ENCODE results near the gene SAMD11.
A peak's percentile ranks its signal among the peaks of the same experiment; 100 is the strongest.
"Not testable (repeated sequence)": the region's sequence is repeated elsewhere in the genome, so short reads cannot be mapped to it uniquely, and the experiment has no call there.

The SAMD11 gene

GRCh38 chr1:944341-945325 is 20.9 kb downstream of the SAMD11 start:
- no peak for DNase-seq (ENCODE audit: extremely low read depth in 1 of 2, low read depth in 1 of 2)

GRCh38 chr1:945688-946556 is 22.2 kb downstream of the SAMD11 start:
- no peak for DNase-seq (ENCODE audit: extremely low read depth in 1 of 2, low read depth in 1 of 2)

GRCh38 chr1:946811-947210 is 23.1 kb downstream of the SAMD11 start:
- not testable (repeated sequence) for DNase-seq (ENCODE audit: extremely low read depth in 1 of 2, low read depth in 1 of 2)

DNA sequence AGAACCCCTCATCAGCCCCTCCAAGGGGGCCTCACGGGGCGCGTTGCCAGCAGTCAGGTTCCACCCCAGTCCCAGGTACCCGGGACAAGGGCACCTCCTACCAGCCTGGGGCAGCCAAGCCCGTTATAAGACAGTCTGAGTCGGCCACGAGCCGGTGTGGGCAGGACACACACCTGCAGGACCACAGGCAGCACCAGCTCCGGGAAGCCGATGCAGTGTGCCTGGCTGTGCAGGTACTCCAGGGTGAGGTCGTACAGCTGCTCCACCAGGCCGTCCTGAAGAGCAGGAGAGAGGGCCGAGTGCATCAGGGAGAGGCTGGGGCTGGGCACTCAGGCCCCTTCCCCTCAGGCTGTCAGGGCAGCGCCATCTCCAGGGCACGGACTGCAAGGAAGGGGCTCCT is 24.2 kb downstream of the SAMD11 start:
- DNase-seq (ENCODE audit: extremely low read depth in 1 of 2, low read depth in 1 of 2): no peak

DNA sequence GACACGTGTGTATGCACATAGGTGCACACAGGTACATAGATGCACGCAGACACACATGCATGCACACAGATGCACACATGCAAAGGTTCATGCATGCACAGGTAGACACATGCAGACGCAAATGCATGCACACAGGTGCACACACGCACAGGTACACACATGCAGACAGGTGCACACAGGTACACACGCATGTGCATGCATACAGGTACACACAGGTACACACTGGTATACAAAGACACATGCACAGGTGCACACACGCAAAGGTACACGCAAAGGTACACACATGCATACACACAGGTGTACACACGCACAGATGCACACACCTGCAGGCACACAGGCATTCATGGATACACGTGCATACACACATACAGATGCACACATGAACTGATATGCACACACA is 26.5 kb downstream of the SAMD11 start:
- DNase-seq (ENCODE audit: extremely low read depth in 1 of 2, low read depth in 1 of 2): no peak

GRCh38 chr1:950881-951280 is 27.2 kb downstream of the SAMD11 start:
- no peak for DNase-seq (ENCODE audit: extremely low read depth in 1 of 2, low read depth in 1 of 2)

- DNase-seq (ENCODE audit: extremely low read depth in 1 of 2, low read depth in 1 of 2): no peak
These were observed 27.6 kb downstream of the SAMD11 start for GRCh38 chr1:951364-951763.

- DNase-seq (ENCODE audit: extremely low read depth in 1 of 2, low read depth in 1 of 2): no peak
These were observed 28.5 kb downstream of the SAMD11 start for GRCh38 chr1:952201-952600.

DNA sequence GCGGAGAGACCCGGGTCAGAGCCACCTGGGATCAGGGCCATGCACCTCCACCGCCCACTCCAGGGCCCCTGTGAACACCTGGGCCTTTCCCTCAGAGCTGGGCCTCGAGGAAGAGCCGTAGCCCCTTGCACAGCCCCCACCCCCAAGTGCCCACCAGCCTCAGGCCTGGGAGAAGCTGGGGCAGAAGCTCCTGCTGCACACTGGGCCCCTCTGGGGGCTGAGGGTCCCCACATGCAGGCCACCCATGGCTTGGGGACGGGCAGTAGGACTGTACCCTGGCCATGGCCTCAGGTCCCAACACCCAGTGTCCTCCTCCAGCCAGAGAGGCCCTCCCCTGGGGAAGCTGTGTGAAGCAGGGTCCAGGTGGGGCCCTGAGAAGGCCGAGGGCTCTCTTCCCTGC is 28.9 kb downstream of the SAMD11 start:
- DNase-seq (ENCODE audit: extremely low read depth in 1 of 2, low read depth in 1 of 2): no peak

- no peak for DNase-seq (ENCODE audit: extremely low read depth in 1 of 2, low read depth in 1 of 2)
These were observed 30.0 kb downstream of the SAMD11 start for GRCh38 chr1:953524-954320.

DNA sequence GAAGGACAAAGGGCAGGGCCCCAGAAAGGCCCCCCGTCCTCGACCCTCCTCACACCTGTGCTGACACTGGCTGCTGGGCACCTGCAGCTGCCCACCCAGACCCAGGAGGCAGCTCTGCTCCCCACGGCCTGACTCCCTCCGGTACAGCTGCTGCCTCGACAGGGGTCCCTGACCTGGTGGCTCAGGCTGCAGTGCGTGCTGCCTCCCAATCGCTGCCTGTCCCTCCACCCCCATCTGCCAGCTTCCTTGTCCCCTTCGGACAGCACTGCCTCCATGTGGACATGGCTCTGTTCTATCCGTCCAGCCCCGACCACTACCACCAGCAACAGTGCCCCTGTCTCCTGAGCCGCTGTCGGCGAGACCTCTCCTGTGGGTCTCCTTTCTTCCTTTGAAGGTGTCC is 31.2 kb downstream of the SAMD11 start:
- no peak for DNase-seq (ENCODE audit: extremely low read depth in 1 of 2, low read depth in 1 of 2)

GRCh38 chr1:955474-955873 is 31.8 kb downstream of the SAMD11 start:
- no peak for DNase-seq (ENCODE audit: extremely low read depth in 1 of 2, low read depth in 1 of 2)

GRCh38 chr1:956636-957035 is 32.9 kb downstream of the SAMD11 start:
- DNase-seq (ENCODE audit: extremely low read depth in 1 of 2, low read depth in 1 of 2): no peak

DNA sequence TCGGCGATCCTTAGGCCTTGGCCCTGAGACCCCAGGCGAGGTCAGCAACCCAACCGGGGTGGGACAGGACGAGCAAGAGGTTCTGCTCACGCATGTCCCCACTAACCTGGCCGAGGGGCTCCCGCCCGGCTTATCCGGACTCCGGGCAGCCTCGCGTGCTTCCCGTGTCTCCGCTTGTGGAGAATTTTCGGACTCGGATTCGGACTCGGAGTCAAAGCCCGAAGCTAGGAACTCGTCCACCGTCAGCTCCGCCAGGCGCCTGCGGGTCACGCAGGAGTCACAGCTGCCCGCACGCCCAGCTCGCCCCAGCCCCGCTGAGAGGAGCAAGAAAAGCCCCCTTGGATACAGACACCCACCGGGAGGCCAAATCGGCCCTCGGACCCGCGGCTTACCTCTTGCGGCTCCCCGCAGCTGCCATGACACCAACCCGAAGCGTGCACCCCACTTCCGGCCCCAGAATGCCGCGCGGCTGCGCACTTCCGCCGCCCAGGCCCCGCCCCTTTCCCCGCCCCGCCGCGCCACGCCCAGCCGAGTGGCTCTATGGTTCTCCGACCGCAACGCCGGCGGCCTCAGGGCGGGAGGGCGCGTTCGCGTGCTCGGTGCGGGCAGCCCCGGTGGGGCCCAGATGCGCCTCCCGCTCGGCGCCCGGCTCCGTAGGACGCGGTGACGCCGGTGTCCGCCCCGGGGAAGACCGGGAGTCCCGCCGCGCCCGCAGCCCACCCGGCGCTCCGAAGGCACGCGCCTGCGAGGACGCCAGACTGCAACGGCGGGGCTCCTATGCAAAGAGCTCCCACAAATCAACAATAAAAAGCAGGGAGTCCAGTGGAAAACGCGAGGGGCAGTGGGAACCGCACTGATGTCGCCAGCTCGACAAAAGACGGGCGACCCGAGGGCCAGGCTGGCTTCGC is 35.4 kb downstream of the SAMD11 start, which contains the start of gene NOC2L:
TSS of gene NOC2L (minus strand) at position 434 of the 908 bp plus-strand sequence. CDS start at position 418, 16 bp downstream.
- DNase-seq (ENCODE audit: extremely low read depth in 1 of 2, low read depth in 1 of 2): peak; percentile 89 to 97

GRCh38 chr1:959731-960362 is 36.1 kb downstream of the SAMD11 start:
- DNase-seq (ENCODE audit: extremely low read depth in 1 of 2, low read depth in 1 of 2): no peak

DNA sequence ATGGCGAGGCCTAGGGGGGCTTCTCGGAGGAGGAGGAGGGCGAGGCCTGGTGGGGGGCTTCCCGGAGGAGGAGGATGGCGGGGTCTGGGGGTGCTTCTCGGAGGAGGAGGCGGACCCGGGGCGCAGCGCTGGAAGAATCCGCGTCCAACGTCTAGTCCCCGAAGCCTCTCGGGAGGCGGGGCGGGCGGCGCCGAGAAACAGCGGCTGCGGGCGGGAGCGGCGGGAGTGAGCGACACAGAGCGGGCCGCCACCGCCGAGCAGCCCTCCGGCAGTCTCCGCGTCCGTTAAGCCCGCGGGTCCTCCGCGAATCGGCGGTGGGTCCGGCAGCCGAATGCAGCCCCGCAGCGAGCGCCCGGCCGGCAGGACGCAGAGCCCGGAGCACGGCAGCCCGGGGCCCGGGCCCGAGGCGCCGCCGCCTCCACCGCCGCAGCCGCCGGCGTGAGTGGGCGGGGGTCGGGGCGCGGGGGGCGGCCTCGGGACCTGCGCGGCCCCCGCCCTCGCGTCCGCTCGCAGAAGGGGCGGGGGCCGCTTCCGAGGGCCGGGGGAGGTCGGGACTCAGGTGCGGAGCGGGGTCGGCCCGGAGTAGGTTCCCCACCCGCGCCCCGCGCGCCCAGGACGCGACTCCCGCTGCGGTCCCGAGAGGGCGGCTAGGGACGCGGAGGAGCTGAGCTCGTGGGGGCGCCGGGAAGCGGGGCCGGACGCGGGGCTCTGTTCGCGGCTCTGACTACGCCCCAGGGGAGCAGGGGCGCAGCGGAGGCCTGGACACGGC is 36.8 kb downstream of the SAMD11 start, which contains the start of gene KLHL17:
TSS of gene KLHL17 (plus strand) at position 222 of the 769 bp plus-strand sequence. CDS start at position 332, 110 bp downstream.
- peak; percentile 30 to 71 for DNase-seq (ENCODE audit: extremely low read depth in 1 of 2, low read depth in 1 of 2)

- no peak for DNase-seq (ENCODE audit: extremely low read depth in 1 of 2, low read depth in 1 of 2)
These were observed 37.5 kb downstream of the SAMD11 start for GRCh38 chr1:961132-961669.

Data from activated CD8-positive, alpha-beta memory T cell treated with anti-CD3 and anti-CD28 coated beads for 1 hour (primary cell).